Activated CD4-positive, alpha-beta T cell treated with anti-CD3 and anti-CD28 coated beads for 4 hours (primary cell): Measurements from ENCODE around the gene KRTAP10-9.
"Not testable (repeated sequence)": the region's sequence is repeated elsewhere in the genome, so short reads cannot be mapped to it uniquely, and the experiment has no call there.

ENCODE experiments used
- DNase-seq, 2 donors: peaks; one replicate each; pipeline ENCODE4 v3.0.0-alpha.2; 2020

Gene KRTAP10-9, protein sequence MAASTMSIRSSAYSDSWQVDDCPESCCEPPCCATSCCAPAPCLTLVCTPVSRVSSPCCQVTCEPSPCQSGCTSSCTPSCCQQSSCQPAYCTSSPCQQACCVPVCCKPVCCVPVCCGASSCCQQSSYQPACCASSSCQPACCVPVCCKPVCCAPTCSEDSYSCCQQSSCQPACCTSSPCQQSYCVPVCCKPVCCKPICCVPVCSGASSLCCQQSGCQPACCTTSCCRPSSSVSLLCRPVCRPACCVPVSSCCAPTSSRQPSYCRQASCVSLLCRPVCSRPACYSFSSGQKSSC

DNA sequence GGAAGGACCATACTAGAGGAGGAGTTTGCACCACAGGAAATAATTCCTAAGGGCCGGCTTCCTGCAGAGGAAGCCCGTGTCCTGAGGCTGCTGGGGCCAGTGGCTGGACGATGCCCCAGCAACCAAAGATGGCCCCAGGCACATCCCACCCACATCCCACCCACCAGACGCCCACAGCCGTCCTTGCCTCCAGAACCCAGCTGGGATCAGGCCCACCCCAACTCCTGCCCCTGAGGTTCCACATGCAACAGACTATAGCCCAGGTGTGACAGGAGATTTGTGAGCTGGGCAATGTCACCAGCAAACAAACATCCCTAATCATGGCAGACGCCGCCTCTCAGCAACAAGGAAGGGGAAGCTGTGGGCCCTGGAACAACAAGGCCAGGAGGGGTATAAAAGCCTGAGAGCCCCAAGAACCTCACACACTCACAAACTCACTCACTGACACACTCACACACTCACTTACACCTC lies at the start of gene KRTAP10-9:
TSS of gene KRTAP10-9 (plus strand) at position 421 of the 471 bp plus-strand sequence. CDS start 79 bp downstream, outside the sequence.
- DNase-seq: no peak

GRCh38 chr21:44578371-44579055 lies 48.4 kb upstream of the KRTAP10-9 start:
- no peak for DNase-seq

GRCh38 chr21:44579056-44579832 lies 47.6 kb upstream of the KRTAP10-9 start:
- DNase-seq: no peak

DNA sequence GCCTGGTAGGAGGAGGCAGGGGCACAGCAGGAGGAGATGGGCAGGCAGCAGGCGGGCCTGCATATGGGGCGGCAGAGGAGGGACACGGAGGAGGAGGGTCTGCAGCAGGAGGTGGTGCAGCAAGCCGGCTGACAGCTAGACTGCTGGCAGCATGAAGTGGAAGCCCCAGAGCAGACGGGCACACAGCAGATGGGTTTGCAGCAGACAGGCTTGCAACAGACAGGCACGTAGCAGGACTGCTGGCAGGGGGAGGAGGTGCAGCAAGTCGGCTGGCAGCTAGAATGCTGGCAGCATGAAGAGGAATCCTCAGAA lies 47.1 kb upstream of the KRTAP10-9 start:
- no peak for DNase-seq

DNA sequence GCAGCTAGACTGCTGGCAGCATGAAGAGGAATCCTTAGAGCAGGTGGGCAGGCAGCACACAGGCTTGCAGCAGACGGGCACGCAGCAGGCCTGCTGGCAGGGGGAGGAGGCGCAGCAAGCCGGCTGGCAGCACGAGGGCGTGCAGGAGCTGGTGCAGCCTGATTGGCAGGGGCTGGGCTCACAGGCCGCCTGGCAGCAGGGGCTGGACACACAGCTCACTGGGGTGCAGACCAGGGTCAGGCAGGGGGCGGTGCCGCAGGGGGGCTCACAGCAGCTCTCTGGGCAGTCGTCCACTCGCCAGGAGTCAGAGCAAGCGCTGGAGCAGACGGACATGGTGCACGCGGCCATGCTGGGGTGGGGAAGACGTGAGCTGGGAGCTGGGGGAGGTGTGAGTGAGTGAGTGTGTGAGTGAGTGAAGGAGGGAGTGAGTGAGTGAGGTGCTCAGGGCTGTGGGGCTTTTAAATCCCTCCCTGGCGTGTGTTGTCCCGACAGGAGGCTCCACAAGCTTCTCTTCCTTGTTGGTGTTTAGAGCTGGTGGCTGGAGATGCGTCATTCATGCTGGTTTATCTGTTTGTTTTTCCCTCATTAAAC lies 46.6 kb upstream of the KRTAP10-9 start, which contains the start of gene KRTAP10-5:
TSS of gene KRTAP10-5 (minus strand) at position 374 of the 591 bp plus-strand sequence. CDS start at position 348, 26 bp downstream.
- not testable (repeated sequence) for DNase-seq

DNA sequence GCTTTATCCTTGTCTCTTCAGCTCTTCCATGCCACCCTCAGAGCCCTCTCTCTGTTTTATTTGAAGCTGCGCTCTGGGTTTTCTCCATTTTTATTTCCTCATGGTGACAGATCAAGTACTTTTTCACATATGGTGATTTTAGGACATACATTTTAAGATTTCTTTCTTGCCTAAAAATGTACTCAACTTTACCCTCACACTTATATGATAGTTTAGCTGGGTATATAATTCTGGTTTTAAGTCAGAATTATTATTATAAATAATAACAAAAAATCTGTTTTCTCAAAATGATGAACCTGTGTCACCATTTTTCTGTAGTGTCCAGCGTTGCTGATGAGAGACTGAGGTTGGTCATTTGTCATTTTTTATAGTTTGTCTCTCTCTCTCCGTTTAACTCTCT lies 45.7 kb upstream of the KRTAP10-9 start:
- no peak for DNase-seq

DNA sequence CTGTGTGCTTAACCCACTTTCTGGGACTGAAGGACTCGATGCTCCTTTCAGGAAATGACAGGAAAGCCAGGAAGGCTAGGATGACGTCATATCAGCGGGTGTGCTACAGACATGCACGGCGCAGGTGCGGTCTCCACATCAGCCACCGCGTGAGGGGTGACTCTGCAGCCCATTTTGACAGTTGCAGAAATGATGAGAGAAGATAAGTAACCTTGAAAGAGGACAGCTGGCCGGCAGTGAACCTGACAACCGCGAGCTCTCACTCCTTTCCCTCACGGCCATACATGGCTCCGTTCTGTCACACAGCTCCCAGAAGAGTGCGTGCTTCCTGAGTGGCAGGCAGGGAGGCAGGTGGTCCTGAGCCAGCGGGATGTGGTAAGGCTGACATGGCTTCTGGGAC lies 44.8 kb upstream of the KRTAP10-9 start:
- DNase-seq: no peak

GRCh38 chr21:44583089-44583799 lies 43.6 kb upstream of the KRTAP10-9 start:
- DNase-seq: no peak

GRCh38 chr21:44583800-44584147 lies 43.1 kb upstream of the KRTAP10-9 start:
- DNase-seq: peak in 1 of 2 donors; percentile 21

DNA sequence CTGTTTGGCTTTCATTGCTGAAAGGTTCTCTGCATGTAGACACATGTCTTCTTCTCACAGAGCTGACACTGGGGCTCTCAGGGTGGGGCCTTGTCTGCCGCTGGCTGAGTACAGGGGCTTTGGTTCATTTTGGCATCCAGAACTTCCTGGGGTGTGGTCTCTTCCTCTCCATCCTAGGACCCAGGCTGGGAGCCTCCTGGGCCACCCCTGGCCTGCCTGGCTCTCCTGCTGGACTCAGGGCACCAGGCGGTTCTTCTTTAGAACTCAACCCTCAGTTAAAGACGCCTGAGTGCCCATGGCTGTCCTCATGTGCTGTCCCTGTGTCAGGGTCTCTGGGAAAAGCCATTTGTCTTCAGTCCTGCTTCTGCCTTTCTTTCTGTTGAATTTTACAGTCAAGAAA lies 41.0 kb upstream of the KRTAP10-9 start:
- no peak for DNase-seq

- DNase-seq: no peak
Observed at GRCh38 chr21:44589094-44589493, 37.8 kb upstream of the KRTAP10-9 start.

- no peak for DNase-seq
Observed at GRCh38 chr21:44589586-44590305, 37.1 kb upstream of the KRTAP10-9 start.

DNA sequence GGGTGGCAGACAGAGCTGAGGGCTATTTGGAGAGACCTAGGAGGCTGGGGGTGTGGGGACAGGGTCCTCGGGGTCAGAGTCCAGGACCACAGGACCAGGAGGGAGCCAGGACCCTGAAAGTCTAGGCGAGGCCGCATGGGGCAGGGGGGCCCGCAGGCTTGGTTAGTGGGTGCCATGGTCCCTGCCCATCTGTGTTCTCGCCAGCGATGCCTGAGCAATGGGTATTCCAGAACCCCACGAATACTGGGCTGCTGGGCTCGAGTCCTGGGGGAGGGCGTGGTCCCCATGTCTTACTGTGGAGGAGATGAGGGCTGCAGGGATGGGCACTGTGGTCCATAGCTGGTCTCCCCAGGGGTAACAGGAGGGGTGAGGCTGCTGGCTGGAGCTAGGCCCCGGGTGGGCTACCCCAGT lies 36.6 kb upstream of the KRTAP10-9 start:
- DNase-seq: no peak

GRCh38 chr21:44590897-44591800 lies 35.7 kb upstream of the KRTAP10-9 start:
- not testable (repeated sequence) for DNase-seq

DNA sequence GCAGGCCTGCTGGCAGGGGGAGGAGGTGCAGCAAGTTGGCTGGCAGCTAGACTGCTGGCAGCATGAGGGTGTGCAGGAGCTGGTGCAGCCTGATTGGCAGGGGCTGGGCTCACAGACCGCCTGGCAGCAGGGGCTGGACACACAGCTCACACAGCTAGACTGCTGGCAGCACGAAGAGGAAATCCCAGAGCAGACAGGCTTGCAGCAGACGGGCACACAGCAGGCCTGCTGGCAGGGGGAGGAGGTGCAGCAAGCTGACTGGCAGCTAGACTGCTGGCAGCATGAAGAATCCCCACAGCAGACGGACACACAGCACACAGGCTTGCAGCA lies 35.1 kb upstream of the KRTAP10-9 start:
- DNase-seq: not testable (repeated sequence)

DNA sequence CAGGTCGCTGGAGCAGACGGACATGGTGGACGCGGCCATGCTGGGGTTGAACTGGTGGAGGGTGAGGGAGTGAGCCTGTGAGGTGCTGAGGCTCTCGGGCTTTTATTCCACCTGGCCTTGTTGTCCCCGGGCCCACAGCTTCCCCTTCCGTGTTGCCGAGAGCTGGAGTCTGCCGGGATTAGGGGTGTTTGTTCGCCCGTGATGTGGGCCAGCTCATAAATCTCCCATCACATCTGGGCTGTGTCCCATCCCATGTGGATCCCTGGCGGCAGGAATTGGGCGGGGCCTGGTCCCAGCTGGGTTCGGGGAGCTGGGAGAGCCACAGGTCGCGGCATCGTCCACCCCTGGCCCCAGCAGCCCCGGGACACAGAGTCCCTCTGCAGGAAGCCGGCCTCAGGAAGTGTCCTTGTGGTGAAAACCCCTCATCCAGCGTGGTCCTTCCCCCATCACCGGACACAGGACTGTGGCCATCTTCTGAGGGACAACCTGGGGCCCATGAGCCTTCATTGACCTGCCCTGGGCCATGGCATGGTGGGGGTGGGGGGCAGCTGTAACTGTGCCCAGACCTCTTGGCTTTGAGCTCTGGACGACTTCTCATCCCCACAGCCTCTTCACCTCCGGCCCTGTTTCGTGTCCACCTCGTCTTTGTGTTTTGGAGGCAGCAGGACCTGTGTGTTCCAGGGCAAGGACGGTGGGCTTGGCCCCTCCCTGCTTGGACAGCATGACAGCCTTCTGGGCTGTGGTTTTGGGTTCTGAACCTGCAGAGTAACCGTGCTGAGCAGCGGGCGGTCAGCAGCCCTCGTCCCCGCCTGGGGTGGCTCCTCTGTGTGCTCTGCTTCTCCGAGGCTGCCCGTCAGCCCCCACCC lies 34.2 kb upstream of the KRTAP10-9 start, which contains the start of gene KRTAP10-6:
TSS of gene KRTAP10-6 (minus strand) at position 60 of the 866 bp plus-strand sequence. CDS start at position 39, 21 bp downstream.
- no peak for DNase-seq

- DNase-seq: no peak
Observed at GRCh38 chr21:44593598-44594405, 33.1 kb upstream of the KRTAP10-9 start.

- no peak for DNase-seq
Observed at GRCh38 chr21:44594406-44594916, 32.4 kb upstream of the KRTAP10-9 start.

GRCh38 chr21:44595524-44595923 lies 31.4 kb upstream of the KRTAP10-9 start:
- DNase-seq: no peak
